DMS79 (cell line): ENCODE data around the gene SMC2.

Source experiments
- DNase-seq: peaks from one replicate; lab custom pipeline; 2025; lab: John Stamatoyannopoulos, UW

Gene SMC2

DNA sequence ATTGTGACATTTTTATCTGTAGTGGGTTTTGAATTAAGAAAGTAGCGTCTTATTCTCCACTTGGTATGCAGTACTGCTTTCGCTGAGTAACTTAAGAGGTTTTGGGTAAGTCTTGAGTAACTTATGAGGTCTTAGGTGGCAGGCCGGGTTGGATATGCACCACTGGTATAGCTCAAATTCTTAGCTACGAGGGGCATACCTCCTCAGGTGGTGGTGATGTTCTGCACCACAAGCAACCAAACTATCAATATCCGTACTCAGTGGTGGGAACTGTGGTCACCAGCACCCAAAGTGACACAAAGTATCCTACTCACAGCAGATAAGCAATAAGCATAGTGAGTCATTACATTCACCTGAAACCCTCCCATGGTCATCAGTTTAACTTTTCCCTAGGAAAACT is 13.7 kb downstream of the SMC2 start:
- no peak for DNase-seq

DNA sequence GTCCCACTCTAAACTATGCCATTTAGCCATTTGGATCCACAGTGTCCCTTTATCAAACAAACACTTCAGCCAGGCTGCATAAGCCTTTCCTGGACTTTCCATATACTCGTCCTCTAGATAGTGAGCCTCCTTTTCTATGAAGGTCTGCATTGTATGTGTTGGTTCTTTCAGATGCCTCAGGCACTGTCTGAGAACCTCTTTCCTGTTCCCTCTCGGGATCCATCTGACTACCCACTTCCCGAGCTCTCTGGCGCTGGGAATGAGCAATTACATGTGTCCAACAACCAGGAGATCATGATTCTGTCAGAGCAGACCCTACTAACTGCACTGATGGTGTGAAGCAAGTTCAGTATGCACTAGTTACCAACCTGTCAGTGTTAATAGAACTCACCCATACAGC is 14.2 kb downstream of the SMC2 start:
- no peak for DNase-seq

DNA sequence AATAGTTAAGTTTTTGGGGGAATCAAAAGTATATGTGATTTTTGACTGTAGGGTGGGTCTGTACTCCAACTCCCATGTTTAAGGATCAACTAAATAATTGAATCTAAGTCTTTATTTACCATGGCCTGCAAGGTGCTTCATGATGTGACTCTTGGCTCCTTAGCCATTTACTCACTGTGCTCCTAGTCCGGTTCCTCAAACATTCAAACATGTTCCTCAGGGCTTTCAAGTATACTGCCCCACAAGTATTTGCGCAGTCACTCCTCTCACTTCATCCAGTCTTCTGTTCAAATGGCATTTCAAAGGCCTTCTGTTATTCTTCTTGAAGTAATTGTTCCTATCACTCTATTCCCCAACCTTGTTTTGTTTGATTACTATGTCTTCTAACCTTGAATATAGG is 16.4 kb downstream of the SMC2 start:
- DNase-seq, result no peak

DNA sequence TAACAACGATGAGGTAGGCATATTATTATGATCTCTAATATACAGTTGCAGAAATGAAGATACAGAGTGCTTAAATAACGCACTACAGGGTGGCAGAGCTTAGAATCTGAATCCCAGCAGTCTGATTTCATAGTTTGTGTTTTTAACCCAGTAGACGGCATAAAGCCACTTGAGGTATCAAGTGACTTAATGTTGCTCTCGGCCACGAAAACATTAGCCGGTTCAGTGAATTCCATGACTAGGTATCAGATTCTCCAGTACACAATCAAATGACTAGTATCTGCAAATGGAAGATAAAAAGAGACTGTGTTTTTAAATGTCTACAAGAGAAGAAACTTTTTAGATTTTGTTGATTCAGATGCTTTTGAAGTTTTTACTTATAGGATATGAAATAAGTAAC is 24.8 kb downstream of the SMC2 start:
- peak; percentile 46 for DNase-seq

DNA sequence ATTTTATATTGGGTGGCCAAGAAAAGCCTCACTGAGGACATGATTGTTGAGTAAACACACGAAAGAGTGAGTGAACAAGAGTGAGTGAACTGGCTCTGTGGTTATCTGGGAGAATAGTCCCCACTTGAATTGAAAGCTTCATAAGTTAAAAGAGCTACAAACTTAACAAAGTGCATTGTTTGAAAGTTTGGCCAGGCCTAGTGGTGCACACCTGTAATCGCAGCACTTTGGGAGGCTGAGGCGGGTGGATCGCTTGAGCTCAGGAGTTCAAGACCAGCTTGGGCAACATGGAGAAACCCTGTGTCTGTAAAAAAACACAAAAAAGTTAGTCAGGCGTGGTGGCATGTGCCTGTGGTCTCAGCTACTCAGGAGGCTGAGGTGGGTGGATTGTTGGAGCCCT is 26.9 kb downstream of the SMC2 start:
- DNase-seq, result no peak

DNA sequence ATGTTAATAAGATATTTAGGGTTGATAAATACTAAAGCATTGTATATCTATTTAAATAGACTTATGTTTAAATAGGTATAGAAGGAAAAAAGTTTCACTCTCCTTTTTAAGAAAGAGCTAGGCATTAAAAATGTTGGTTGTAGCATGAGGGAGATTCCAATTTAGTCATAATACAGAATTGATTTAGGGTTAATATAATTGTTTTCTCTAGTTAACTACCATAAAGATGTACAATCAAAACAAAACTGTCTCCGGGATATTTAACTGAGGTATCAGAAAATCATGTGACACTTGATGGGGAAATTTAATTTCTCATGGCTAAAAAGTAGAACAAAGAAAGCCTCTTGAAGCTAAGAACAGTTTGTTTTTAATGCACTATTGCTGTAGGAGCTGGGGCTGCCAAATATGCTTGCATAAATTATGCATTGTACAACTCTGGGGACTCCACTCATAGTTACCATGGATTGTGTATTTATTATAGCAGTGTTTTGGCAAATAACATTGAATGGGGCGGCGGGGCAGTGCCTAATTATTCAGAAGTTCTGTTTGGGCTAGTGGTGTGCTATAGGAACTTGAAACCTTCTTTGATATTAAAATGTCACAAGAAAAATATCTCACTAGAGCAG is 44.2 kb downstream of the SMC2 start:
- no peak for DNase-seq

DNA sequence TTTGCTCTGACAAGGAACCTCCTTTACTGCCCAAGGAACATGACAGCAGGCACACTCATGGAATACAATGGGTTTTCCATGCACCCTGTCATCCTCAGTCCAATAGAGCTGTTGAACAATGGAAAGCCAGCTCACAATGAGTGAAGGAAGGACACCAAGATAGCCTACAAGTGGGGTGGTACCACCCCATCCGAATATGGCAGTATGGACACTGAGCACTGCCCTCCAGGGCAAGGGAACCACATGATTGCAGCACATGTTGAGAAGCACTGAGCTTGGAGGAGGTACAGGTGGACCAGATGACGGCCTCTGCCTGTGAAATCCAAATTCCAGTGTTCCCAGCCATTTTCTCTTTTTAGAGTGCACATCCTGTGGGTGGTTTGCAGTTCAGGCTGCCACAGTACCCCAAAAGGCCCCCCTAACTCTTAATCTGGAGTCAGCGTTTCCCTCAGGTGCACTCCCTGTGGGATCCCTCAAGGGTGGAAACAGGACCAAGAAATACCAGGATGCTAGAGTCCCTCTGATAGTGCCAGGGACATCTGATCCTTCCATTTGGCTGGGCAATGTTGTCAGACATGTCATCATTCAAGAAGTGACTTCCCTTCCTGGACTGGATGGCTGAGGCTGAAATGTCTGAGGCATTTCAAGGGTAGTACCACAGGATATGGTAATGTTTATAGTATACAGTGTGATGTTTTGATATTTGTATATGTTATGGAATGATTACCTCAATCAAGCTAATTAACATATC is 48.9 kb downstream of the SMC2 start:
- DNase-seq, result no peak

DNA sequence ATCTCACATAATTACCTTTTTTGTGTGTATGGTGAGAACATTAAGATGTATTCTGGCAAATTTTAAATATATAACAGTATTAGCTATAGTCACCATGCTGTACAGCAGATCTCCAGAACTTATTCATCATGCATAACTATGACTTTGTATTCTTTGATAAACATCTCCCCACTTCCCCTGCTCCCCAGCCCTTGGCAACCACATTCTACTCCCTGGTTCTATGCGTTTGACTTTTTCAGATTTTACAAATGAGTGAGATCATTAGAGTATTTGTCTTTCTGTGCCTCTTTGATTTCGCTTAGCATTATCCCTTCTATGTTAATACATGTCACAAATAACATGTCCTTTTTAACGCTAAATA is 49.4 kb downstream of the SMC2 start:
- no peak for DNase-seq

DNA sequence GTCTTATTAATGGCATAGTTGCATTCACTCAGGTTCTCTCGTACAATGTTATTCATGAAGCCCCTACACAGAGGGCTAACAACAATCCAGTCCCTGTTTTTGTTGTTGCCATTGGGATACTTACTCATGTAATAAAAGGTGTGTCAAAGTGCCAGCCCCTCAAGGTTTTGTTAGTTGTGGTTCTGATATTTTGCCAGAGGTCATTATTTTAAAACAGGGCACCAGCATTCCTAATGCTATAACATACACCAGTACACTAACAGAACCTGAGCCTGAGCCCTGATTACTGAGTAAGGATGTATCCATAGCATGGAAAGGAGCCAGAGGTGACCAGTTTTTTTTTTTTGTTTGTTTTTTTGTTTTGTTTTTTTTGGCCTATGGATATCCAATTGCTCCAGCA is 50.2 kb downstream of the SMC2 start:
- DNase-seq, result no peak

DNA sequence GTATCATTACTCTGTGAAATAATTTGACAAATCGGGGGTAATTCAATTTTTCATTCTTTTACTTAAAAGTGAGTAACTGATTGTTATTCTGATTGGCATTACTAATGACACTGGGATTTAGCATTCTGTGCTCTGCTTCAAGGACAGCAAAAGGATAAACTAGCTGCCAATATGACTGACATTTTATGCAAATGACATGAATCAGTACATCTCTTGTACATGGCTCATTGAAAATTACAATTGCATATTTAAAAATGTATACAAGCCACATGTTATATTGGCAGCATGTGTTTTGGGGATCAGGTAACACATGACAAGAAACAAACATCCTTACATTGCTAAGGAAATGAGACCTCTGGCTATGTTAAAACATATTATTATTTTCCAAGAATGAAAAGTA is 79.0 kb downstream of the SMC2 start:
- no peak for DNase-seq

DNA sequence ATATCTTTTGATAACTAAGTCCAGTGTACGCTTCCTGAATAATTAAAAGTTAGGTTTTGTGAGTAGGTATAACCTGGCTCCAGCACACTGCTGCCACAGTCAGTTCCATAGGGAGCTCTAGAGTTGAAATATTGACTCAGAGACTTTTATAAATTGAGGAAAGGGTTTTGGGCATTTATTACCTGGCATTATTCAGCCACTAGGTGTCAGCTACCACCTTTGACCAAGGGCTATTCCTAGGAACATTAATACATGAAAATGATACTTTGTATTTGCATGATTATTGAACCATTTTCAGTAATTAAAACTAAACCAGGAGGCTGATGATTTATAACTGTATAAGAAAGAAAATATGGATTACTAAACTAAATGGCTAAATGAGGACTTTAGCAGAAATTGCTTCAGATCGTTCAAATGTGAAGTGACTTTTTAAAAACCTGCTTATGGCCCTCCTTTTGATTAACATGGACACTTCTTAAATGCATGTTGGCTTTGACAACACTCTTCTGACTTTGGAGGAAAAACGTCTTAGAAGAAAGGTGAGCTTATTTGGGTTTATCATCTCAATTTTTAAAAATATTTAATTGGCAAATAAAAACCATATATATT is 83.0 kb downstream of the SMC2 start:
- no peak for DNase-seq

DNA sequence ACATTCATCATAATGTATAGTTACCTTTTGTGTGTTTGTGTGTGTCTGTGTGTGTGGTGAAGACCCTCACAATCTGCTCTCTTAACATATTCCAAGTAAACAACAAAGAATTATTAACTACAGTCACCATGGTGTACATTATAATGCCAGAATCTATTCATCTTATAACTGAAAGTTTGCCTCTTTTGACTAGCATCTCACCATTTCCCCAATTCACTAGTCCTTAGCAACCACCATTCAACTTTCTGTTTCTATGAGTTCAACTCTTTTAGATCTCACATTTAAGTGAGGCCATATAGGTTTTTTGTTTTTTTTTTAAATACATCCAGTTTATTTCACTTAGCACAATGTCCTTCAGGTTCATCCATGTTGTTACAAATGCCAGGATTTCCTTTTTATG is 83.6 kb downstream of the SMC2 start:
- no peak for DNase-seq
